GM19372 (cell line): ENCODE results near the gene ST6GALNAC3.
"Not testable (repeated sequence)": the region's sequence is repeated elsewhere in the genome, so short reads cannot be mapped to it uniquely, and the experiment has no call there.

ENCODE experiments used
- ATAC-seq: cut with Tn5 transposase; IDR thresholded peaks from one replicate; pipeline ENCODE4 v1.9.1; 2021; ENCODE audit warnings: mild to moderate bottlenecking, low read depth, moderate library complexity; ENCODE audit not compliant: unreplicated experiment

Gene ST6GALNAC3

DNA sequence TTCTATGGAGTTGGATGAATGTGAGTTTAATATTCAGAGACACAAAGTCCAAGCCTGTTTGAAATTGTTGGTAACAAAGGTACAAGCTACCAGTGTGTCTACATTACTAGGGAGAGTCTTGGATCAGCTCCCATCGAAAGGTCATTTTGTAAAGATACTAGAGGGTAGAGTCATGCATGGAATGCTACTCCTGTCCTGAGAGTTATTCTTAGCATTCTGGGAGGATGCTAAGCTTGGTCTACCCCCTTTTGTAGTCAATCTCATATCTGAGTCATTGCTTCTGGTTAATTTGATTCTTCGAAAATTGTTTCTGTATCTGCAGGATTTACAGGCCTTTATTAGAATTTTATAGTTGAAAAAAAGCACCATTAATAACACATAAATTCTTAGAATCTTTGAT, 240.2 kb downstream of the ST6GALNAC3 start:
- no peak for ATAC-seq

DNA sequence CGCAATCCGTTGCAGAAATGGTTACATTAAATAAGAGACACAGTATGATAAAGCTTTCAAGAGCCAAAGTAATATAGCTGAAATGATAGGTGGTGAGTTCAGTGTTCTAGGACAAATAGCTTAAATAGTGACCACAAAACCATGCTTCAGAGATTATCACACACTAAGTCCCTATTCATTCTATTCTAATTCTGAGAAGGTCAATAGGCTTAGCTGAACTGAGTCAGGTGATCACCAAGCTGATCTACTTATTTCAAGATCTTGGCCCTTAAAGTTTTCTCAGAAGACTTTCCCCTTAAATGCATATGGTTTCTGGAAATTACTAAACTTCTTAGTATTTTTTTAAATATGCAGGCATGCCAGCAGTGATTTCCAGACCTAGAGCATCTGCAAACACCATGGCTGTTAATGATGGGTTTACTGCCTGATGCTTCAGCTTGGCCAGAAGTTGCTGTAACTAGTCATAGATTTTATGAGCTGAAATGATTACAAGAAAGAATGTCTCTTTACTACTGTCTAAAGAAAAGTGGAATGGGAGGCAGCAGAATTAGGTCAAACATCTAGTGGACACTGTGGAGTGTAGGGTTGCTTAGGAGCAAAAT, 242.9 kb downstream of the ST6GALNAC3 start:
- ATAC-seq, result no peak

DNA sequence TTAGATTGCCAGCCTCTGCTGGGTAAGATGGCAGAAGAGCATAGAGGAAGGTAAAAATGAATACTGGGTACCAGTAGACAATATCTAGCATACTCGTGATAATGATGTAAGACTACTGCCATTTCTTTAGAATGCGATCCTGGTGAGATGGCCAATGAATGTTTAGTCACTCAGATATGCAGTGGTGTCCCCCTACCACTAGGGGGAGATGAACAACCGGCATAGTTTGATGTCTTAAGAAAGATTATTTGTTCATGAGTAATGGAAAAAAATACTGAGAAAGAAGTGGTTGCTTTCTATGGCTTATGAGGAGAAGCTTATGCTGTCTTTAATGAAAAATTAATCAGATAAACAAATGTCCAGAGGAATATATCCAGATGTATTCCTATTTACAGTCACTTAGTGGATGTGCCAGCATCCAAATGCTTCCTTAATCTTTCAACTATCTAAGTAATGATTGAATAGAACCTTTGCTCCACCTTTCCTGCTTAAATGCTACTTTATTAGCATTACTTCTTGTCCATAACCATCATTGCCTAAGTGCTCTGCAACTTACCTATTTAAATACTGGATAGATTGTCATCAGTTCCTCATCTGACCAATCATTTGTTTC, 256.6 kb downstream of the ST6GALNAC3 start:
- peak; percentile 89 for ATAC-seq

DNA sequence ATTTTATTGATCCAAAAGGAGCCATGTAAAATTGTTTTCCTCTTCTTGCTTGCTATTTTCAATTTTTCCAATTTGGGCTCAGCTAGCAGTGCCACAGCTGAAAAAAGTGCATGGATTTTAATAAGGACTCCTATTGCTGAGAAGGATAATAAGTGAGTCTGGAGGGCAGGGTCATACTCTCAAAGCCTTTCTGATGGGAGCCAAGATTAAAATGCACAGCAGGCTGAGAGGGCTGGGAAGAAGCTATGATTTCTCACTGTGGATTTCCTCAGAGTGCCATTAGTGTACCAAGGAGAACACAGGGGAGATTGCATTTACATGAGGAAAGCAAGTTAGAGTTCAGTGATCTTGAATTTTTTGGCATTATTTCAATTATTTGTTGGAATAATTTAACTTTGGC, 261.3 kb downstream of the ST6GALNAC3 start:
- no peak for ATAC-seq

DNA sequence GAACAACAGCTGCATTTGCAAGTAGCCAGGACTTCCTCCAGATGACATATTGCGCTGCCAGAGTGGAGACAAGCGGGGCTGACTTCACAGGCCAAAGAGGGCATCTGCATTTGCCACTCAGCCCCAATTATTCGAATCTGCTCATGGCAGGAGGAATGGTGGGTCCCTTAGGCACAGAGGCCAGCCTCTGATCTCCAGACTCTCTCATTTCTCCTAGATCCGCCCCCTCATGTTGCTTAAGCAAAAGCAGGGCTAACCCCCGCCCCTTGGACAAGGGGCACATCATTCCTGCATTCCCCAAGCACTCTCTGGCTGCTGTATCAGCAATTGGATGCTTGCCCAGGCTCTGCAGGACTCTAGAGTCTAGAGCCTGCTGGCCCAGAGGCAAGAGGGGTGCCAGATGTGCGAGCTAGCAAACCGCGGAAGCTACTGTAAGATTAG, 262.4 kb downstream of the ST6GALNAC3 start:
- no peak for ATAC-seq

DNA sequence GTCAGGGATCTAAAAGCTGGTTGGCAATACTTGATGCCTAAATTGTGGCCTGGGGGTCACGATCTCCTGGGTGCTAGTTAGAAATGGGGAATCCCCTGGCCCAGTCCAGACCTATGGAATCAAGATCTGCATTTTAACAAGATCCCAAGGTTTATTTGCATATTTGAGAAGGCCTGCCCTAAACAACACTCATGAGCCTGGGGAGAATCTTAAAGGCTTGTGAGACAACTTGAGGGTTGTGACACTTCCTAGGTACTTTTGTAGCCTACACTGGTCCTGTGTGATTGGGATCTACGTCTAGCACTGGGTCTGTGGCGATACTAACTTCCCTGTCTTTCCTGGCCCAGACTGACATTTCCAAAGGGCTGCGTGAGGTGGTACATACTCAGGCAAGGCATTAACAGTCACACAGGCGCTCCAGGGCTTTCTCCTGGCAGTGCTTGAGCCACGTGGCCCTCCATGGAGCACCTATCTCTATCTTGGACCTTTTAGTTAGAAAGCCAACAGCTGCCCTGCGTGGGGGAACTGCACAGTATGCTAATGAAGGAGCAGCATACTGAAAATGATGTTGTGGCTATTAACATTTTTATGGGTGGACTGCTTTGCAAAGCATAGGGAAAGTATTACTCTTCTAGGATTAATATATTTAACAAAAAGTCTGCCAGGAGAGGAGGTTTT, 263.1 kb downstream of the ST6GALNAC3 start:
- ATAC-seq, result no peak

DNA sequence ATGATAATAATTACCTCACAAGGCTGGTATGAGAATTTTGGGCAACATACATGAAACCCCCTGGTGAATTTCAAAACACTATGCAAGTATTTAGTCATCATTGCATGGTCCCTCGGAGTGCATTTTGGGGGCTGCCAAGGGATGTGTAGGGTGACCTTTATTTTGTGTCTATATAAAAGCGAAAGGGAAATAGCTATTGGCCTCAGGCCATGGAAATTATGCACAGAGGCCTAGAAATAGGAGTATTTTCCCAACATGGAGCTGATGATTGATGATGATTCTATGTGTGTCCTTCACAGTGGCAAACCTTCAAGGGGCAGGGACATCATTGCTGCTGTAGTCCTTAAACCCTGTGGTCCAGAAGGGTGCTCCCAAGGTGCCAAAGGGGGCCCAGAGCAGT, 265.5 kb downstream of the ST6GALNAC3 start:
- no peak for ATAC-seq

DNA sequence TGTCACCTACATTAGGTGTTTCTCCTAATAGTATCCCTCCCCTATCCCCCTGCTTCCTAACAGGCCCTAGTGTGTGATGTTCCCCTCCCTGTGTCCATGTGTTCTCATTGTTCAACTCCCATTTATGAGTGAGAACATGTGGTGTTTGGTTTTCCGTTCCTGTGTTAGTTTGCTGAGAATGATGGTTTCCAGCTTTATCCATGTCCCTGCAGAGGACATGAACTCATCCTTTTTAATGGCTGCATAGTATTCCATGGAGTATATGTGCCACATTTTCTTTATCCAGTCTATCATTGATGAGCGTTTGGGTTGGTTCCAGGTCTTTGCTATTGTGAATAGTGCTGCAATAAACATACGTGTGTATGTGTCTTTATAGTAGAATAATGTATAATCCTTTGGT, 267.3 kb downstream of the ST6GALNAC3 start:
- ATAC-seq, result not testable (repeated sequence)

DNA sequence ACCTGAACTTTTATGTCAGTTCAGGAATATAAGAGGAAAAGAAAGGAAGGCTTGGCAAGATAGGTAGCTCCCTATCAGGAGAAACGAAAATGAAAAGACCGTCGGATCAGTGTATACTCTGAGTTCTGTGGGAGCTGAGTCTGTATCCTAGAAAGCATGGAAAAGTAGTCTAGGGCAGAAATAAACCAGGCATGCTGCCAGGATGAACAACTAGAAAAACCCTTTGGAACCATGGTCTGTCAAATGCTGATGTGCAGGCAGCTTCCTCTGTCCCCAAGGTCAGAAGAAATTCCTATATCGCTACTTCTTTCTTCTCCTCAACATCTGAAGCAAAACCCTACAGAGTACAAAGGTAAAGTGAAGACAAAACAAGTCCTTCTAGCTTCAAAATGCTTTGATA, 268.8 kb downstream of the ST6GALNAC3 start:
- no peak for ATAC-seq

DNA sequence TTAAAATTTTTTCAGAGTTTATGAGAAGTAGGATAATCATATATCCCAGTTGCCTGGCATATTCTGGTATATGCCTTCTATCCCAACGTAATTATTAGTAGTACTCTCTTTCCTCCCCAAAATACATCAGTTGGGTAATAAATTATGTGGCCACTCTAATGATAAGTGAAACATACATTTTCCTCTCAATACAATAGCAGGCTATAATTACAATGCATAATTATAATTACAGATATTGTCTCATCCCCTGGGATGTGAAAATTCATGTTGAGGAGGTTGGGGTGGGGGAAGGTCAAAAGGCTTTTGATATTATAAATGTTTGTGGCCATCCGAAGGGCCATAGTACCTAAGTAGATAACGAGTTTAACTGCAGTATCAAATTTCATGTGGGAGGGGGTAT, 277.1 kb downstream of the ST6GALNAC3 start:
- no peak for ATAC-seq

DNA sequence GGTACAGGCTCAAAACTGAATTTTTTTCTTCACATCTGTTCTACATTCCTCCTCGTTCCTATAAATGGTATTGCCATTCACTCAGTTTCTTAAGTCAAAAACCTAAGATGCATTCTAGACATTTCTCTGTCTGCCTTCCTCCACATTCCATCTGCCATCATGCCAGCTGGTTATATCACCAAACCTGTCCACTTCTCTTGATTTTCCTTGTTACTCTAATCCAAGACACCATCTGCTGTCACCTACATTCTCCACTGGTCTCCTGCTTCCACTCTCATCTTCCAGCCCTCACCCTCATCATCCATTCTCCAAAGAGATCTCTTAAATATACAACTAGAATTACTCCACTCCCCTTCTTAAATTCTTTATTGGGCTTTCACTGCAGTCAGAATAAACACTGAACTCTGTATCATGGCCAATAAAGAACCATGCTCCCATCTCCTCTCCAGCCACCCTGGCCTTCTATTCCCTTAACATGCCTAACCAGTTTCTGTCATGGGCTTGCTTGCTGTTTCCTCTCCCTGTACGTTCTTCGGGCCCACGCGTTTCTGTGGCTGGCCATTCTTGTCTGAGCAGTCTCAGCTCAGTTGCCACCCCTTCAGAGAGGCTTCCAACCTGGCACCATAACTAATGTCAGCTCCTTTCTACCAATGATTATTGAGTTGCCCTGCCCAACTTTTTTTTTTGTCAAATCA, 278.3 kb downstream of the ST6GALNAC3 start:
- ATAC-seq, result no peak

DNA sequence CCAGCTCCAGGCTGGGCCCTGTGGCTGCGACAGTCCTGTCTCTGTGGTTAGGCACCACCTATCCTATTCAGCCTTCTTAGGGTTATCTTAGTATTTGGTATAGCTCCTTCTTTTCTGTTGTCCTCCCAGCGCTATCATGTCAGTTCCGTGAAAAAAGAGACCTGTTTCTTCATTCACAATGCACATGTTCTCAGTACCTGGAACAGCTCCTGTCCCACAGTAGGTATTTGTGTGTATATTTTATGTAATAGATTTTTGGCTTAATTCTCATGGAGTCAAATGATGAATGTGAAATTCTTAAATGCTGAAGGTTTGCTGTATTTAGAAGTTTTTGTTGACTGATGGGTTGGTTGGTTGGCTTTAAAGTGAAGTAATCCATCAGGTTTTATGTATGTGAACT, 279.7 kb downstream of the ST6GALNAC3 start:
- ATAC-seq, result no peak

DNA sequence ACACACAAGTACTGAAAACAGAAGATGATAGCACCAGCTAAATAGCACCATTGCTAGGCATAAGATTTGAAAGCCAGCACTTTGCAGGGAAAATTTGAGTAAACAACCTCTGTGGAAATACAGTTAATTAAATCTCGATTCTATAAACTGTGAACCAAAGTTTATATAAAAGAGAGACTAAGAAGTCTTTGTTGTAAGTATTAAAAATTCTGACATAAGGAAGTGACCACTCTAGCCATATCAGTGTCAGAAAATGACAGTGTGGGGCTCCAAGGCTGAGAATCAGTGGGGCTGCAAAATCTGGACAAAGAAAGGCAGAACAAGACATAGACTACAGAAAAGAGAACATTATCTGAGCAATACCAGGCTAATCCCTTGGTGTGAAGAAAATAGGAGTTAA, 292.2 kb downstream of the ST6GALNAC3 start:
- no peak for ATAC-seq

DNA sequence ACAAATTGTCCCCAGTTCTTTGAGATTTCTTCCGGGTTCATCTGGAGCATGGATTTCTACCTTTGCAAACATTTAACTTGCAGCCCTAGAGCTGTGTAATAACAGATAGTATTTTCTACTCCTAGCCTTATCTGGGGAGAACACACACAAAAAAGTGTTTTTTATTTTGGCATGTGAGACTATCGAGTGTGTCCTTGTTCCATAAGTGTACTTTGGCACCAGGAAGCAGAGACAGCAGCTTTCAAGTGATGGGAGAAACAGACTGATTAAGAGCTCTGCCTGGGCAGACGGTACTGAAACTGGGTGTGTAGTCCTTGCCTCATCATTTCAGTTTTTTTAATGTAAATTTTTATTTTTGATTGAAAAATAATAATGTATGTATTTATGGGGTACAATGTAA, 297.4 kb downstream of the ST6GALNAC3 start:
- ATAC-seq, result no peak

DNA sequence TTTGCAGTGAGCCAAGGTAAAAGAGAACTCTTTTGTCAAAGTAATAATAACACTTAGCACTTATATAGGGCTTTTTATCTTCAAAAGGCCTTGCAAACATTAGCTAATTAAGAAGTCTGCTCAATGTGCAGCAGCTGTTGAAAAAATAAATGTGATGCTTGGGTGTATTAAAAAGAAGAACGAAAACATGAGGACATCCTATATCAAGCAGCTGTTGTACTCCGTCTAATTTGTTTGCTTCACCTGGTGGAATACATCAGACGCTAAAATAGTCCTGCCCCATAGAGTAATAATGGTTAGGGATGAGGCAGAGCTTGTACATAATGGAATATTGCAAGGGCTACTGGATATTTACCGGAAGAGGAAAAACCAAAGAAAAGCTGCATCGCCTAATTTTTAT, 299.5 kb downstream of the ST6GALNAC3 start:
- ATAC-seq, result no peak

DNA sequence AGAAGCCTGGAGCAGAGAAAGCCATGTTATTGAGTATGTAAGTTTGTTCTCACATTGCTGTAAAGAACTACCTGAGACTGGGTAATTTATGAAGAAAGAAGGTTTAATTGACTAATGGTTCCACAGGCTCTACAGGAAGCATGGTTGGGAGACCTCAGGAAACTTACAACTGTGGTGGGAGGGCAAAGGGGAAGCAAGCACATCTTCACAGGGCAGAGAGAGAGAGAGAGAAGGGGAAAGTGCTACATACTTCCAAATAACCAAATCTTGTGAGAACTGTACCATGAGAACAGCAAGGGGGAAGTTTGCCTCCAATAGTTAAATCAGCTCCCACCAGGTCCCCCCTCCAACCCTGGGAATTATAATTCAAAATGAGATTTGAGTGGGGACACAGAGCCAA, 302.7 kb downstream of the ST6GALNAC3 start:
- ATAC-seq, result no peak

DNA sequence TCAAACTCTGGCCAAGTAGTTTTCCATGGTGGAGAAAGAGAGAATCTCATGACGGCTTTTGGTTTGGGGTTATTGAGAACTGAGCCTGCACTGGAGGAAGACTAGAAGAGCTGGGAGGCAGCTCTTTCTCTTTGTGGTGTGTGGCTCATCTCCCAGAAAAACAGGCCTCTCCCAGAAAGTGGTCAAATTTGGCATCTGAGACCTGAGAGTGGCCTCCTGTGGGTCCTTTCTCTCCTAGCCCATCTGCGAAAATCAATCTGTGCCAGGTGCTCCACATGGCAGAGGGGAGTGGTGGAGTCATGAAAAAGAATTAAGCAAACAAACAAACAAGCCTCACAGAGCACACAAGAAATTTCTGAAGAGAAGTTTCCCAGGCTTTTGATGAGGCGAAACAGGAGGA, 305.0 kb downstream of the ST6GALNAC3 start:
- ATAC-seq, result no peak

DNA sequence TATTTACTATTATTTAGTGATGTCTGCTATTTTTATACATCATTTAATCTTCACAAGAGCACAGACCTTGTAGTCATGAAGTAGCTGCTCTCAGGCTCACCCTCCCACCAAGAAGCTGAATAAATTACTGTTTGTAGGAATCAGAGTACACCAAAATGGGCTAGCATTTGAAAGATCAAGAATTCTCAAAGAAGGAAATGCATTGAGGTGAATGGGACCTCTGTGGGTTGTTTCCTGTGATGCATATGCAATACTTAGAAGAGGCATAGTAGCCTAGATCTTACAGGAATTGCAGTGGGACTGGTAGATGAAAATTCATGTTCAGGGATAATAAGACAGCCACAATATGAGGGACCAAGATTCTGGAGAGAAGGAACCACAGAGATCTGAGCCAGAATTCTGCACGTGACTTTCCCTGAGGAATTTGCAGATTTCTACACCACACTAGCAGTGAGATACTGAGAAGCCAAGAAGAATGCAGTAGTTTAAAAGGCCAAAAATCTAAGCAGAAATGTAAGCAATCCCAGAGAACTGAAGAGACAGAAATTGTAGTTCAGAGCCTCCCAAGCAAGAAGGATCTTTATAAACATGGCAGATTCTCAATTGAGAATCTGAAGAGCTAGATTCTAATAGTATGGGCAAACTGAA, 307.0 kb downstream of the ST6GALNAC3 start:
- ATAC-seq, result no peak

DNA sequence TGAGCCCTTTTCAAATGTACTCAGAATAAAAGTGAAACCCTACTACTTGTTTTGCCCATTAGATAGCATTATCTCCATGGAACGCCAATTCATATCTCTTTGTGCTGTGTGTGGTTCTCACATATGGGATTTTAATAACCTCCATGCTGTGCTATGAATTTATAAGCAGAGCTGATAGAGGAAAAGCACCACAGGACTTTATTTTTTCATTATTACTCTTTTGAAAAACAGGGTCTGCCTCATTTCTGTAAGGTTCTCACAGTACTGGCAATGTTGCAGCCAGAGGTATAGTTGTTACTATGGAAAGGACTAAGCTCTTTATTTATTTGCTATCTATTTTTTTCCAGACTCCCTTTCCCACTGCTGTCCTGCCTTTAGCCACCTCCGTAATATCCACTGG, 313.7 kb downstream of the ST6GALNAC3 start:
- no peak for ATAC-seq

DNA sequence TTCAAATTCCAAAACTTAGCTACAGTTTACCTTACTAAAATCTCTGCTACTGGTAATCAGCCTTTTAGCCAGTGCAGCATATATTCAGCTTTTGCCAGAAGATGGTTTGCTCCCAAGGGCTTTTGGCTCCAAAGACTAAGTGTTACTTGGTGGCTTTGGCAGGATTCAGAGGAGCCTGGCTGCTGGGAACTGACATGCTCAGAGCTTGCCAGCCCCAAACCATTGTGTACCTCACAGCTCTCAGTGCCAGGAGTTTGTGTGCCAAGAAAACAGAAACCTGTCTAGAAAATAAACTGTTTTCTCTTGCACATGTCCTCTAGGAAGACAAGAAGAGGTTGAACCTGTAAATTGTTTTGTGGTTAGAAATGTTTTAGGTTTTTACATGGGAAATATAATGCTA, 315.9 kb downstream of the ST6GALNAC3 start:
- ATAC-seq, result no peak

DNA sequence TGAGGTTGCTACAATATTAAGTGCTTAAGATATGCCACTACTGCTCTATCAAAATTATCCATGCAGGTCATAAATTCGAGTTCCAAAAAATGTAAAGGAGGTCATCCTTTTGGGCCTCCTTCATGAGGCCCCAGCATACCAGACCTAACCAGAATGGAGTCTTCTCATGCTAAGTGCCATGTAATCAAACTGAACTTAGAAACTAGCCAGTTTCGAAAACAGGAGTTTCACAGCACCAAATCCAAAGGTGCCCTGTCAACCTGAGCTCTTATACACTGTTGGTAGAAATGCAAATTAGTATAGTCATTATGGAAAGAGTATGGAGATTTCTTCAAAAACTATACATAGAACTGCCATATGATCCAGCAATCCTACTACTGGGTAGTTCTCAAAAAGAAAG, 320.5 kb downstream of the ST6GALNAC3 start:
- no peak for ATAC-seq
